ENCODE measurements around the gene SEMA3A. TPM values are rescaled to one million over a fixed set of nuclear protein-coding genes. Genes with fewer than 3 reads are reported as not detected.

The SEMA3A gene
- total RNA-seq, 2 experiments from 2014 or later = 1.2 to 1.7 TPM

GRCh38 chr7:83921271-83921940 is 273.2 kb downstream of the SEMA3A start:
- H3K4me1 Mint-ChIP-seq (ENCODE audit: low read depth) = no peaks in the 10 kb centered on the region
- no peak for ATAC-seq
- ChIA-PET CTCF (no interaction called here), POLR2A (no interaction called here)
- H3K4me3 Mint-ChIP-seq = no peak overlapping the region
- no peak for DNase-seq
- no peak overlapping the region for H3K27ac Mint-ChIP-seq
- no peaks in the 10 kb centered on the region for H3K9me3 Mint-ChIP-seq
- TF ChIP-seq, protein P1, sequence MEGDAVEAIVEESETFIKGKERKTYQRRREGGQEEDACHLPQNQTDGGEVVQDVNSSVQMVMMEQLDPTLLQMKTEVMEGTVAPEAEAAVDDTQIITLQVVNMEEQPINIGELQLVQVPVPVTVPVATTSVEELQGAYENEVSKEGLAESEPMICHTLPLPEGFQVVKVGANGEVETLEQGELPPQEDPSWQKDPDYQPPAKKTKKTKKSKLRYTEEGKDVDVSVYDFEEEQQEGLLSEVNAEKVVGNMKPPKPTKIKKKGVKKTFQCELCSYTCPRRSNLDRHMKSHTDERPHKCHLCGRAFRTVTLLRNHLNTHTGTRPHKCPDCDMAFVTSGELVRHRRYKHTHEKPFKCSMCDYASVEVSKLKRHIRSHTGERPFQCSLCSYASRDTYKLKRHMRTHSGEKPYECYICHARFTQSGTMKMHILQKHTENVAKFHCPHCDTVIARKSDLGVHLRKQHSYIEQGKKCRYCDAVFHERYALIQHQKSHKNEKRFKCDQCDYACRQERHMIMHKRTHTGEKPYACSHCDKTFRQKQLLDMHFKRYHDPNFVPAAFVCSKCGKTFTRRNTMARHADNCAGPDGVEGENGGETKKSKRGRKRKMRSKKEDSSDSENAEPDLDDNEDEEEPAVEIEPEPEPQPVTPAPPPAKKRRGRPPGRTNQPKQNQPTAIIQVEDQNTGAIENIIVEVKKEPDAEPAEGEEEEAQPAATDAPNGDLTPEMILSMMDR (IDR thresholded peaks at IDR 0.05) = no peak
- intact Hi-C loops (cut with micrococcal nuclease) = no loop called here
- no peaks in the 10 kb centered on the region for H3K36me3 Mint-ChIP-seq (ENCODE audit: low read depth)
- H3K27me3 Mint-ChIP-seq = peaks cover 2% of the 10 kb centered on the region

DNA sequence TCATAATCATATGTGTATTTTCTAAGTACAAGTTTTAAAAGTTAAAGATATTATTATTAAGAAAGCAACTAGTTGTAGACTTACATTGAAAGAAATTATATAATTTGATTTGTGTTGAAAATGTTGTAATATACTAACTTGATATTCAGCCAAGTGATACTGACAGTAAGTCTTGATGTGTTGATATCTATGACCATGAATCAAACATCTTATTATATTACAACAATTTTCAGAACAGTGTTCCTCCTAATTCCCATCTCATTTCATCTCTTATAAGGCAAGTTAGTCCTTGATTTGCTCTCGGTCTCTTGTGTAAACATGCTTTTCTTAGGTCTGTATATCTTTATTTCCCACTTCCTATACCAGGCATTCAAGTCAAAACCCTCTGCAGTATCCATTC is 276.4 kb downstream of the SEMA3A start:
- H3K9me3 Mint-ChIP-seq = no peaks in the 10 kb centered on the region
- H3K4me1 Mint-ChIP-seq (ENCODE audit: low read depth) = no peaks in the 10 kb centered on the region
- intact Hi-C loops (cut with micrococcal nuclease) = no loop called here
- peaks cover 2% of the 10 kb centered on the region for H3K27me3 Mint-ChIP-seq
- no peaks in the 10 kb centered on the region for H3K36me3 Mint-ChIP-seq (ENCODE audit: low read depth)
- ChIA-PET CTCF (interaction anchor here (1.3 kb wide), 1 partner anchor 18 kb away, joined by 4 read pairs; no protein-coding TSS in a partner anchor), POLR2A (no interaction called here)
- TF ChIP-seq, protein P1 (IDR thresholded peaks at IDR 0.05) = no peak
- no peak for ATAC-seq
- no peak overlapping the region for H3K4me3 Mint-ChIP-seq
- no peak overlapping the region for H3K27ac Mint-ChIP-seq
- DNase-seq = no peak

GRCh38 chr7:83913174-83913573 is 281.4 kb downstream of the SEMA3A start:
- ChIA-PET POLR2A (no interaction called here), CTCF (no interaction called here)
- H3K36me3 Mint-ChIP-seq (ENCODE audit: low read depth) = no peaks in the 10 kb centered on the region
- no peak overlapping the region for H3K27ac Mint-ChIP-seq
- H3K27me3 Mint-ChIP-seq = no peaks in the 10 kb centered on the region
- H3K9me3 Mint-ChIP-seq = no peaks in the 10 kb centered on the region
- H3K4me3 Mint-ChIP-seq = no peak overlapping the region
- intact Hi-C loops (cut with micrococcal nuclease) = no loop called here
- DNase-seq (no peak), ATAC-seq (no peak)
- H3K4me1 Mint-ChIP-seq (ENCODE audit: low read depth) = no peaks in the 10 kb centered on the region
- TF ChIP-seq, protein P1 (IDR thresholded peaks at IDR 0.05) = no peak

DNA sequence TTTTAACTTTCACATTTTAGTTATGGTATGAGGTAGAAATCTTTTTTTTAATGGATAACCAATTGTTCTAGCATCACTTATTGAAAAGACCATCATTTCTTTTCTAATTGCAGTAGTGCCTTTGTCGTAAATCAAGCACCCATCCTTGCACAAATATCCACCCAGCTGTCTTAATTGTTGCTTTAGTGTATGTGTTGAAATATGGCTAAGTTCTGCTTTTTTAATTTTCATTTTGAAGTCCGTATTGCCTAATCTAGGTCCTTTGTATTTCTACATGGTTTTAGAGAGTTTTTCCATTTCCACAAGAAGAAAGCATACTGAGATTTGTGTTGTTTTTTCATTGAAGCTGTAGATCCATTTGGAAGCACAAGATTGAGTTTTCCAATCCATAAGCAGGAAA is 286.1 kb downstream of the SEMA3A start:
- no peaks in the 10 kb centered on the region for H3K4me1 Mint-ChIP-seq (ENCODE audit: low read depth)
- H3K36me3 Mint-ChIP-seq (ENCODE audit: low read depth) = no peaks in the 10 kb centered on the region
- H3K27ac Mint-ChIP-seq = no peak overlapping the region
- CTCF ChIA-PET = no interaction called here
- H3K4me3 Mint-ChIP-seq = no peak overlapping the region
- ATAC-seq (no peak), DNase-seq (no peak)
- TF ChIP-seq, protein P1 (IDR thresholded peaks at IDR 0.05) = no peak
- POLR2A ChIA-PET = no interaction called here
- intact Hi-C loops (cut with micrococcal nuclease) = no loop called here
- no peaks in the 10 kb centered on the region for H3K9me3 Mint-ChIP-seq
- no peaks in the 10 kb centered on the region for H3K27me3 Mint-ChIP-seq
